HepG2 (cell line): ENCODE results near the gene HRH3. TPM values are rescaled to one million over a fixed set of nuclear protein-coding genes. Genes with fewer than 3 reads are reported as not detected.

Experiments
- CHD4 ChIP-seq: fragments of 200-600 bp; sonication (generic); IDR thresholded peaks from 2 replicates; pipeline ENCODE4 v1.7.0; 2017; ENCODE audit warnings: mild to moderate bottlenecking, low read length, borderline replicate concordance
- MTERF4 ChIP-seq: sonication (generic); formaldehyde crosslinking; IDR thresholded peaks from 2 replicates; pipeline ENCODE4 v1.8.0; 2023; ENCODE audit warnings: mild to moderate bottlenecking, missing genetic modification reagents
- PREB ChIP-seq: sonication (generic); formaldehyde crosslinking; IDR thresholded peaks from 2 replicates; pipeline ENCODE4 v1.4.0; 2020; ENCODE audit warnings: missing genetic modification reagents
- RBFOX2 ChIP-seq: fragments of 200-400 bp; formaldehyde crosslinking; IDR thresholded peaks from 2 replicates; pipeline ENCODE4 v1.6.1; 2017; ENCODE audit warnings: low read depth, mild to moderate bottlenecking, low read length
- RBM22 ChIP-seq: fragments of 200-400 bp; formaldehyde crosslinking; optimal IDR thresholded peaks from 2 replicates; pipeline ENCODE3; 2017; ENCODE audit warnings: mild to moderate bottlenecking, low read length, moderate library complexity
- ZNF280D ChIP-seq: sonication (generic); formaldehyde crosslinking; IDR thresholded peaks from 2 replicates; pipeline ENCODE4 v1.5.1; 2020; ENCODE audit warnings: mild to moderate bottlenecking, missing genetic modification reagents
- ZNF343 ChIP-seq: sonication (generic); formaldehyde crosslinking; IDR thresholded peaks from 2 replicates; pipeline ENCODE4 v1.4.0; 2020; ENCODE audit warnings: mild to moderate bottlenecking, missing genetic modification reagents
- ZNF407 ChIP-seq: sonication (generic); formaldehyde crosslinking; IDR thresholded peaks from one replicate; pipeline ENCODE4 v1.5.1; 2020; ENCODE audit warnings: mild to moderate bottlenecking, missing genetic modification reagents; ENCODE audit errors: not compliant biosample characterization
- ZNF678 ChIP-seq: sonication (generic); formaldehyde crosslinking; IDR thresholded peaks from 2 replicates; pipeline ENCODE4 v1.4.0; 2020; ENCODE audit warnings: mild to moderate bottlenecking, missing genetic modification reagents
- ZNF704 ChIP-seq: sonication (generic); formaldehyde crosslinking; IDR thresholded peaks from 2 replicates; pipeline ENCODE4 v1.8.1; 2023; ENCODE audit warnings: mild to moderate bottlenecking, inconsistent platforms, moderate library complexity, missing genetic modification reagents, borderline replicate concordance
- ZNF777 ChIP-seq: sonication (generic); formaldehyde crosslinking; IDR thresholded peaks from 2 replicates; pipeline ENCODE4 v1.4.0; 2020; ENCODE audit warnings: missing genetic modification reagents
- polyA plus RNA-seq, 8 experiments: library from polyadenylated mRNA; depleted of rRNA in 3 of 8; stranded (reverse) in 7 of 8; unstranded in 1 of 8; fragments of >200 nt; fragmentation: Illumina TruSeq in 4 of 8; extraction: Trizol in 4 of 8; gene quantifications; 2 replicates each; pipeline versions ENCODE4 v1.2.1 to v1.2.3, GENCODE V29; 2011 to 2016; ENCODE audit warnings: low read depth in 4 of 8, missing spikeins in 1 of 8, mixed read lengths in 1 of 8; ENCODE audit not compliant: insufficient read depth in 1 of 8
- total RNA-seq, 5 experiments: library from RNA; depleted of rRNA; stranded (reverse); fragments of >200 nt; fragmentation: Illumina TruSeq; extraction: Trizol; gene quantifications; 2 replicates each; pipeline ENCODE4 v1.2.3, GENCODE V29; 2016; ENCODE audit warnings: low read depth in 1 of 5

HRH3 gene
- total and polyA plus RNA-seq, 2 of the 13 experiments (the other 11 are each of a cell fraction or from before 2014, with no cell fraction given), result 0.18 TPM; not detected in 1

GRCh38 chr20:62237514-62237800 is 17.4 kb upstream of the HRH3 start (continued):
- TF ChIP-seq ZNF407, result peak; percentile 68
- TF ChIP-seq ZNF343 (CRISPR knock-in tag), result 0 out of 2 replicates have a peak, but pooled peaks have one; percentile 33
- TF ChIP-seq RBM22, result no peak
- TF ChIP-seq PREB (CRISPR knock-in tag), result no peak
- TF ChIP-seq ZNF678 (CRISPR knock-in tag), result no peak
- peak; percentile 39; the same call in 1 of the 2 replicates for TF ChIP-seq ZNF704
- TF ChIP-seq ZNF777 (CRISPR knock-in tag), result peak; percentile 45; the same call in 1 of the 2 replicates
- 0 out of 2 replicates have a peak, but pooled peaks have one; percentile 41 for TF ChIP-seq ZNF280D (CRISPR knock-in tag)
- TF ChIP-seq CHD4, result peak; percentile 74; the same call in 1 of the 2 replicates
- peak; percentile 91 for TF ChIP-seq MTERF4 (CRISPR knock-in tag)
- TF ChIP-seq RBFOX2, result no peak
